GM19463 (cell line): ENCODE data around the gene ZACN.
"Not testable (repeated sequence)": the region's sequence is repeated elsewhere in the genome, so short reads cannot be mapped to it uniquely, and the experiment has no call there.

Experiments used
- ATAC-seq: cut with Tn5 transposase; IDR thresholded peaks from one replicate; pipeline ENCODE4 v1.9.1; 2021; ENCODE audit warnings: mild to moderate bottlenecking, moderate library complexity; ENCODE audit not compliant: unreplicated experiment

Gene ZACN

DNA sequence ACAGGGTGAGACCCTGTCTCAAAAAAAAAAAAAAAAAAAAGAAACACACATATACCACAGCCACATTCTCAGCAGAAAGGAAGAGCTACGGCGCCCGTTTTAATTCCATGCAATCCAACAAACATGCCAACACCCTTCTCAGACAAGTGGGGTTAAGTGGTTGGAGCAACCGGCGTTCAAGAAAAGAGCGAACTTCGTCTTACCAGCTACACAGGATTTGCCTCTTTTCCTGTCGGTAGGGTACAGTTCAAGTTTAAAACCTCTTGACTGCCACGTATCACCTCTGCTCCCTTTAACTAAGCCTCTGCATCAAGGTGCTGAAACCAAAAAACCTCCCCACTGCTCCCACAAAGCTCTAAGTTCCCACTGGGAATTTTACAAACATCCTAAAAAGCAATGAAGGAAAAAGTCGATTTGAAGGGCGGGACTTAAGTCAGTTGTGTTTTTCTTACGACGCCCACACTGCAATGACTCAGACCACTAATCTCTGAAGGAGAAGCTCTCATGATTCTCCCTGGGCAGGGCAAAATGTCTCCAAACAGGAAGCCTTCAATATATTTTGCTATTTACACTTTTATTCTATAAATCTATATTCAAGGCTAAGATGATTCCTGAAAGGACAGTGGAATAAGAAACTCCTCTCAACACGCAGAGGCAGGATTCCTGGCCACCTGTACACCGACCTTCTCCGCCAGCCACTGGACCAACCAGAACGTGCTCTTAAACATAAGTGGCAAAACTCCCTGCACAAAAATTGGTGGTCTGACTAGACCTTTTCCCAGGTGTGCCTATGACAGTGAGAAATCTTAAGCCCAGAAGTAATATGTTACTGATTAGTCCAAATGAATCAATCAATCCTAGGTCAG is 25.5 kb upstream of the ZACN start:
- ATAC-seq: no peak

GRCh38 chr17:76054112-76054476 is 24.9 kb upstream of the ZACN start:
- no peak for ATAC-seq

DNA sequence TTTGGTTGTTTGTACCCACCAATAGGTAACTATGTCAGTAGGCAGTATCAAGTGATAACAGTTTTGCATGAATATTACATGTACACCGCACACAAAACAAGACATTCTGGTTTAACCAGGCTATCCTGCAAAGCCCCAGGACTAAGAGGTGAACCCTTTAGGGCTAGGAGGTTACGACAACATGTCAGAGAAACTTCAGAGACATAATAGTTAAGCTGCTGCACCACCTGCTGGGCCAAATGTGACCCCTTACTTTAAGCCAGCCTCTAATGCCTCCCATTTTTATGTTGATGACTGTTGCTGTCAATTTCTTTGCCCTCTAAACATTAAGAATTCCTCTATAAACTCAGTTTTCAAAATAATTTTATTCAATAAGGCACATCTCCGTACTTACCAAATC is 22.1 kb upstream of the ZACN start:
- no peak for ATAC-seq

- ATAC-seq: not testable (repeated sequence)
Measured at GRCh38 chr17:76058264-76058663, 20.7 kb upstream of the ZACN start.

GRCh38 chr17:76063875-76064546 is 15.0 kb upstream of the ZACN start:
- ATAC-seq: no peak

DNA sequence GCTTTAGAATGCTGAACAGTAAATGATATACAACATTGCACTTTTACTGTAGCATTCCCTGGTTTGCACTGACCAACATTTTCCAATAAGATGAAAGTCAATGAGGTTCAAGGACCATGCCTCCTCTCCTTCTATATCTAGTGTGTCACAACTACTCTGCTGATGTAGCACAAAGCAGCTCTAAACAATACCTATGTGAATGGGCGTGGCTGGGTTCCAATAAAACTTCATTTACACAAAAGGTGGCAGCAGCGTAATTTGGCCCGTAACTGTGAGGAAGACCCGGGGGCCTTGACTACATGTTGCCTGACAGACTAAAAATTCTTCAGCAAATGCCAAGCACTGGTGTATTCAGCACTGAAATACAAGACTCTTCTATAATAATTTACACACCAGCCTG is 13.2 kb upstream of the ZACN start:
- ATAC-seq: no peak

GRCh38 chr17:76071531-76072147 is 7.3 kb upstream of the ZACN start:
- ATAC-seq: no peak

- ATAC-seq: peak; percentile 93
Measured at GRCh38 chr17:76072148-76072858, 6.7 kb upstream of the ZACN start, which contains the start of gene SRP68. SRP68 (minus strand) TSS chr17:76072517; CDS start chr17:76072491, 26 bp downstream.

DNA sequence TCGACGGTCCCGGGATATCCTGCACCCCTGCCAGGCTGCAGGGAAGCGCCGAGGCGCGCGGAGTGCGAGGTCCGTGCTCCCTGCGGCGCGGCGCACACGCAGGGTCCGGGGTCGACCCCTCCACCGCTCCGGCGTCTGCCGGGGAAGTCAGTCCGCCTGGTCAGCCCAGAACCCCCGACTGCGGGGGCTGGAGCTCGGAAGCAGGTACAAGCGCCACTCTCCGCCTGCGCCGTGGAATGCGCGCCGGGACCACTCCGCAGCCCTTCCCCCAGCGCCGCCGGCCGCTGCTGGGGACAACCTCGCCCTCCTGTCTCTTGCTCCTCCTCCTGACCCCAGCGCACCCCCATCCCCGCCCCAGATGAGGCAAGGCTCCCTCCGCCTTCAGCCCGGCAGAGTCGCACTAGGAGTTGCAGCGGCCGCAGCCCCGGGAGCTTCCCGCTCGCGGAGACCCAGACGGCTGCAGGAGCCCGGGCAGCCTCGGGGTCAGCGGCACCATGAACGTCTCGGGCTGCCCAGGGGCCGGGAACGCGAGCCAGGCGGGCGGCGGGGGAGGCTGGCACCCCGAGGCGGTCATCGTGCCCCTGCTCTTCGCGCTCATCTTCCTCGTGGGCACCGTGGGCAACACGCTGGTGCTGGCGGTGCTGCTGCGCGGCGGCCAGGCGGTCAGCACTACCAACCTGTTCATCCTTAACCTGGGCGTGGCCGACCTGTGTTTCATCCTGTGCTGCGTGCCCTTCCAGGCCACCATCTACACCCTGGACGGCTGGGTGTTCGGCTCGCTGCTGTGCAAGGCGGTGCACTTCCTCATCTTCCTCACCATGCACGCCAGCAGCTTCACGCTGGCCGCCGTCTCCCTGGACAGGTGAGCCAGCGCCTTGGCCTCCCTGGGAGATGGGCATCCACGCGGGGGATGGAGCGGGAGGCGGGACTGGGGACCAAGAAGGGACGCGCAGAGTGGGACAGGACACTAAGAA is 4.3 kb upstream of the ZACN start, which contains the start of gene GALR2:
TSS of gene GALR2 (plus strand) at position 392 of the 974 bp plus-strand sequence. CDS start at position 495, 103 bp downstream.
- no peak for ATAC-seq

- no peak for ATAC-seq
Measured at GRCh38 chr17:76075364-76076145, 3.4 kb upstream of the ZACN start.

- no peak for ATAC-seq
Measured at GRCh38 chr17:76076146-76076764, 2.7 kb upstream of the ZACN start.

DNA sequence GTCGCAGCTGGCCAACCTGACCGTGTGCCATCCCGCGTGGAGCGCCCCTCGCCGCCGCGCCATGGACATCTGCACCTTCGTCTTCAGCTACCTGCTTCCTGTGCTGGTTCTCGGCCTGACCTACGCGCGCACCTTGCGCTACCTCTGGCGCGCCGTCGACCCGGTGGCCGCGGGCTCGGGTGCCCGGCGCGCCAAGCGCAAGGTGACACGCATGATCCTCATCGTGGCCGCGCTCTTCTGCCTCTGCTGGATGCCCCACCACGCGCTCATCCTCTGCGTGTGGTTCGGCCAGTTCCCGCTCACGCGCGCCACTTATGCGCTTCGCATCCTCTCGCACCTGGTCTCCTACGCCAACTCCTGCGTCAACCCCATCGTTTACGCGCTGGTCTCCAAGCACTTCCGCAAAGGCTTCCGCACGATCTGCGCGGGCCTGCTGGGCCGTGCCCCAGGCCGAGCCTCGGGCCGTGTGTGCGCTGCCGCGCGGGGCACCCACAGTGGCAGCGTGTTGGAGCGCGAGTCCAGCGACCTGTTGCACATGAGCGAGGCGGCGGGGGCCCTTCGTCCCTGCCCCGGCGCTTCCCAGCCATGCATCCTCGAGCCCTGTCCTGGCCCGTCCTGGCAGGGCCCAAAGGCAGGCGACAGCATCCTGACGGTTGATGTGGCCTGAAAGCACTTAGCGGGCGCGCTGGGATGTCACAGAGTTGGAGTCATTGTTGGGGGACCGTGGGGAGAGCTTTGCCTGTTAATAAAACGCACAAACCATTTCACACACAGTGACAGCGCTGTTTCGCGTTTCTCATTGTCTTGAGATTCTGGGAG is 2.0 kb upstream of the ZACN start:
- no peak for ATAC-seq

DNA sequence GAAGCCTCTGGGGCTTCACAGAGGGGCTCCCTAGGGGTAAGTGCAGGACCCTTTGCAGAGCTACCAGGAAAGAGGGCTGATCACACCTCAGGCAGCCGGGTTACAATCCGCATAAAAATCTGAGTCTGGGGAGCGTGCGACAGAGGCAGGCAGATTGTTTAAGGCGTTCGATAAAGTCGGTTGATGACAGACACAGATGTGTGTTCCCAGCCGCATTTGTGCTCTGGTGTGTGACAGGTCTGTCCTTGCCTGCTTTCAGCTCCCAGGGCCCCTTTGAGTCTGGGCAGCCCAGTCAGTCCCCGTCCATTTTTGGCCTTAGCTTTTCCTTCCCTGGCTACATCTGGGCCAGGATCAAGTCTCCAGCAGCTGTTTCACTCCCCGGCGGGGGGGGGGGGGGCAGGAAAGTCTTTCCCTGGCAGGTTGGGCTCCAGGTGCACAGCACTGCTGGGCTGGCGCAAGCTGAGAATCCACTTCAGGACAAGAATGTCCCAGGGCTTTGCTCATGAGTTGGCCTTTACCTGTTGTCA is 1.3 kb upstream of the ZACN start:
- no peak for ATAC-seq

DNA sequence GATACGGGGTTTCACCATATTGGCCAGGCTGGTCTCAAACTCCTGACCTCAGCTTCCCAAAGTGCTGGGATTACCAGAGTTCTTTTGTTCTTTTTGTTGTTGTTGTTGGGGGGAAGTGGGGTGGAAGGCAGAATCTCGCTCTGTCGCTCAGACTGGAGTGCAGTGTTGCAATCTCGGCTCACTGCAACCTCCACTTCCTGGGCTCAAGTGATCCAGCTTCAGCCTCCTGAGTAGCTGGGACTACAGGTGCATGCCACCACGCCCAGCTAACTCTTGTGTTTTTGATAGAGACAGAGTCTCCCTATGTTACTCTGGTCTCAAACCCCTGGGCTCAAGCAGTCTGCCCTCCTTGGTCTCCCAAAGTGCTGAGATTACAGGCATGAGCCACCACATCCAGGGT is 612 bp upstream of the ZACN start:
- ATAC-seq: not testable (repeated sequence)

DNA sequence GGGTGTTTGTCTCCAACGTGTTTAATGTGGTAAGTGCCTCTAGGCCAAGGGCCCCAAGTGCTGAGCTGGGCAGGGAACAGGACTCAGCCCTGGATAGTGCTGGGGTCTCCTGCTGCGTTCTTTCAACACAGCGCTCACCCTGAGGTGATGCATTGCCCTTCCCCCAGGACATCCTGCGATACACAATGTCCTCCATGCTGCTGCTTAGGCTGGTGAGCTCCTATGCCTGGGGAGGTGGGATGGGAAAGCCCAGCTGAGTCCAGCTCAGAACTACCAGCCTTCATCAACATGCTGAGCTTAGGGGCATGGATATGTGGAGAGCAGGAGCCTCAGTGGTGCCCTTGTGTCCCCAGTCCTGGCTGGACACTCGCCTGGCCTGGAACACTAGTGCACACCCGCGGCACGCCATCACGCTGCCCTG is 563 bp downstream of the ZACN start:
- ATAC-seq: no peak

DNA sequence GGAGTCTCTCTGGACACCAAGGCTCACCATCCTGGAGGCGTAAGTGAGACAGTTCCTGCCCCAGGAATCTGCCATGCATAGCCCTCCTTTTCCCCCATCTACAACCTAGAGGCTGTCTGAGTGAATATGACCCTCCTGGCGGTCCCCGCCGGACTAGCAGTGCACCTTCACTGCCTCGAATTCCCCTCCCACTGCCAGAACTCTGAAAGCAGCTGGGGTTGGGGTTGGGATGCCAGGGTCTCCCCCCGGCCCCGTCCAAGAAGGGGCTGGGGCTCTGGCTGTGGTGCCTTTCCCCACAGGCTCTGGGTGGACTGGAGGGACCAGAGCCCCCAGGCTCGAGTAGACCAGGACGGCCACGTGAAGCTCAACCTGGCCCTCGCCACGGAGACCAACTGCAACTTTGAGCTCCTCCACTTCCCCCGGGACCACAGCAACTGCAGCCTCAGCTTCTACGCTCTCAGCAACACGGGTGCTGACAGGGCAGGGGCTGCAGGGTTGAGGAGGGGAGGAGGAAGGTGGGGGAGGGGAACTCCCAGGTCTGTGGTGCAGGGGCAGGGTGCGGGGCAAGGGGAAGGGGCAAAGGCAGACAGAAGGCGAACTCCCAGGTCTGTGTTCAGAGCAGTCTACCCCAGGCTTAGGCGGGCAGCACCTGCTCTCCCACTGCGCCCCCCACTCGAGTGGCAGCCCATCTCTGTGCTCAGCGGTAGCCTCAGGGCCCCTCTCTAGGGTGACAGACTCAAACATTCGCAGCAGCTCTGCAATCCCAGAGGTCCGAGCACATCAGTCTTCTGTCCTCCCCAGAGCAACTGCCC is 1.2 kb downstream of the ZACN start:
- no peak for ATAC-seq
